ENCODE measurements around the gene PKIG.
A peak's percentile ranks its signal among the peaks of the same experiment; 100 is the strongest.
"Not testable (repeated sequence)": the region's sequence is repeated elsewhere in the genome, so short reads cannot be mapped to it uniquely, and the experiment has no call there.

Gene PKIG

DNA sequence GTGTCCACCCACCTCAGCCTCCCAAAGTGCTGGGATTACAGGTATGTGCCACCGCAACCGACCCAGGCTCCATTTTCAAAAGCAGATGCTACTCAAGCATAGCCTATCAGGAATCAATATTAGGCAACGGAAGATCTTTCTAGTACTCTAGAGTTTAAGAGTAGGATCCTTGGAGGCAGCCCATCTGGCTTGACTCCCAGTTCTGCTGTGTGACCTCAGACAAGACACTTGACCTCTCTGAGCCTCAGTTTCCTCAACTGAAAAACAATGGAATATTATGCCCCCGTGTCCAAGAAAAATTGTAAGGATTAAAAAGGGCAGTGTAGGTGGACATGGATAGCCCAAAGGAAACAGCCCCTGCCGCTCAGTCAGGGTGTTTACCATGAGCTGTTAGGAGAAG, 54.7 kb downstream of the PKIG start:
- no peak overlapping the region for H3K4me3 ChIP-seq (ENCODE audit: low read depth, low read length)

DNA sequence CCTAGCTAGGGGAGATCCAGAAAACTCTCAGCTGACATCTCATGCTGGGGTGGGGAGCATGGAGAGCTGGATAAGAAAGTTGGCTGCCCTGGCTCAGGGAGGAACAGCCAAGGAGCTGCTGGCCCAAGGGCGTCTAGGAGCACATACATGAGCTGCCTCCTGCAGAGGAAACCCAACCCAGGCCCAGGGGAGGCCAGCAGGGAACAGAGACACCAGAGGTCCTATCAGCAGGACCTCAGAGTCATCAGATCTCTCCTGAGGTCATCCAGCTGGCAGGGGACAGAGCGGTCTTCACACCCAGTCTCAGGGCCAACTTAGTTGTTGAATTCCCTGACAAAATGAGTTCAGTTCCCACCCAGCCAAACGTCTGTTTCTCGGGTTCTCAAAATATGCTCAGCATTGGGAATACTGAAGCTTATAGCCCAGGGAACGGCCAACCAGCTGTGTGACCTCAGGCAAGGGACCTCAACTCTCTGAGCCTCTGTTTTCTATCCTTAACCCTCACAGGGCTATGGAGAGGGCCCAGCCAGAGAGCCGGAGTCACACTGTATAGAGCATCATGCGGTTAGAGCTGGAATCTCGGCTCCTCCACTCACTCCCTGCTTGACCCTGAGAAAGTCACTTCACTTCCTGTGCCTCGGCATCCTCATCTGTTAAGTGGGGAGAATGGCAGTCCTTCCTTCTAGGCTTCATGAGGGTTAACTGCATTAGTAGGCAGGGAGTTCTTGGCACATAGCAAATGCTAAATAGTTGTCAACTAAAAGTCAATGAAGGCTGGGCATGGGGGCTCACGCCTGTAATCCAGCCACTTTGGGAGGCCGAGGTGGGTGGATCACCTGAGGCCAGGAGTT, 55.4 kb downstream of the PKIG start:
- H3K4me3 ChIP-seq (ENCODE audit: low read depth, low read length) = no peak overlapping the region

DNA sequence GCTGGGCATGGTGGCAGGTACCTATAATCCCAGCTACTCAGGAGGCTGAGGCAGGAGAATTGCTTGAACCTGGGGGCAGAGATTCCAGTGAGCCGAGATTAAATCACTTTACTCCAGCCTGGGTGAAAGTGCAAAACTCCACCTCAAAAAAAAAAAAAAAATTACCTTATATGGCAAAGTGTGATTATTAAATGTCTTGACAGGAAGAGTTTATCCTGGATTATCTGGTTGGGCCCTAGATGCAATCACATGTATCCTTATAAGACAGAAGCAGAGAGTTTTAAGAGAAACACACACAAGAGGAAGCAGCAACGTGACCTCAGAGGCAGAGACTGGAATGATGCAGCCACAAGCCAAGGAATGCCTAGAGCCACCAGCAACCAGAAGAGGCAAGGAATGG, 58.1 kb downstream of the PKIG start:
- H3K4me3 ChIP-seq (ENCODE audit: low read depth, low read length) = no peak overlapping the region

DNA sequence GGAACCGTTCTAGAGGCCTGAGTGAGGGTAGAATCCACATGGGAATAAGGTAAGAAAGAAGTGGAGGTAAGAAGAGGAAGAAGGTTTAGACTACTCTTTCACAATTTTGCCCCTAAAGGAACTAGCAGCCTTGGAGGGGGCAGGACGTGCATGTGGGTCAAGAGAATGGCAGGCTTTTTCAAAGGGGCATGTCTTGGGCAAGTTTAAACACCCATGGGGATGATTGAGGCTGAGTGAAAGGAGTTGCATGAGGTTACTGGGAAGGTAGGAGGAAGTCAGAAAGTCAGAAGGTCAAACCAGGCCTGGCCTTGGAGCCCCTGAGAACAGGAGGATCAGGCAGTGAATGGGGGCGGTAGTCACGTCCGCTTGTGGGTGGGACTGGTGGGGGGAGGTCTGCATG, 58.9 kb downstream of the PKIG start:
- H3K4me3 ChIP-seq (ENCODE audit: low read depth, low read length) = no peak overlapping the region

DNA sequence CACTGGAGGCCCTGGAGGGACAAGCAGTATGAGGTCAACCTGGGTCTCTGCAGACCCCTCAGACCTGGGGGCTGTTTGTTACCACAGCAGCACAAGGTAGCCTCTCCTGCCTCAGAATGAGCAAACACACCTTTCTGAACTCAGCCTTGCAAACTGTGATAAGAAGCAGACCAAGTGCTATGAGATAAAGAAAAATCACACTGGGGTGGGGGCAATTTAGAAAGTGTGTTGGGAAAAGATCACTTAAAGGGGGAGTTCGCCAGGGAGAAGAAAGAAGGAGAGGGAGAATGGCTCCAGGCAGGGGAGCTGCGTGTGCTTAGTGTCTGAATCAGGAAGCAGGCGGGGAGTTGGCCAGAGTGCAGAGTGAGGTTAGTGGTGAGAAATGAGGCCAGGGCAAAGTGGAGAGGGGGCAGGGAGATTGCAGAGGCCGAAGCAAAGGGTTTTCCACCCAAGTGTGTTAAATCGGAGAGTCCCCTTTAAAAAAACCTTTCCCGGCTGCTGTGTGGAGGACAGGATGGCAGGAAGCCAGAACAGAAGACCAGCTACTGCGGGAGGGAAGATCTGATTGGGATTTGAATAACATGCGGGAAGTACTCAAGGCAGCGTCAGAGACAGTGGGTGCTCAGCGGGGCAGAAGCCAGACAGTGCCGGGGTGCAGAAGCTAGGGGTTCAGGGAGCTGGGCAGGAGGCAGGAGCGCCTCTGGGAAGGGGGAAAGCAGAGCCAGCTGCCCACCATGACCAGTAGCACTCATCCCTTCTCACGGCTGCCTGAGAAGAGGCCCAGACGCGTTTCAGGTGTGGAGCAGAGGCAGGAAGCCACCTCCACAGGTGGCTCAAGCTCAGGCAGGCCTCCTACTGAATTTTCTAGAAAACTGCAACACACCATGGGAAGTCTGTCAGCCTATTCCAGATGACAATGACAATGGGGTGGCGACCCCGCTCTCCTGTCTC, 60.1 kb downstream of the PKIG start:
- H3K4me3 ChIP-seq (ENCODE audit: low read depth, low read length) = no peak overlapping the region

DNA sequence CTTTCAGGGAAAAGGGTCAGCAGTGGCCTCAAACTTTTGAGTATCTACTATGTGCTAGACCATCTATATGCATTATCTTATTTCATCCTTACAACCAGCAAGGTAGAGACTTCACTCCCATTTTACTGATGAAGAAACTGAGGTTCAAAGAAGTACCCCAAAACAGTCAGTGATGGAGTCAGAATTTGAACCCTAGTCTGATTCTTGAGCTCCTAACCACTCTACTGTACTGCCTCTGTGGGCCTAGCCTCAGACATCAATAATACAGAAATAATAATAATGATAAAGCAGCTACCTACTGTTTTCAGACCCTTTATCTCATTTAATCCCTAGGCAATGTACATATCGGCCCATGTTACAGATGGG, 60.8 kb downstream of the PKIG start:
- no peak overlapping the region for H3K4me3 ChIP-seq (ENCODE audit: low read depth, low read length)

DNA sequence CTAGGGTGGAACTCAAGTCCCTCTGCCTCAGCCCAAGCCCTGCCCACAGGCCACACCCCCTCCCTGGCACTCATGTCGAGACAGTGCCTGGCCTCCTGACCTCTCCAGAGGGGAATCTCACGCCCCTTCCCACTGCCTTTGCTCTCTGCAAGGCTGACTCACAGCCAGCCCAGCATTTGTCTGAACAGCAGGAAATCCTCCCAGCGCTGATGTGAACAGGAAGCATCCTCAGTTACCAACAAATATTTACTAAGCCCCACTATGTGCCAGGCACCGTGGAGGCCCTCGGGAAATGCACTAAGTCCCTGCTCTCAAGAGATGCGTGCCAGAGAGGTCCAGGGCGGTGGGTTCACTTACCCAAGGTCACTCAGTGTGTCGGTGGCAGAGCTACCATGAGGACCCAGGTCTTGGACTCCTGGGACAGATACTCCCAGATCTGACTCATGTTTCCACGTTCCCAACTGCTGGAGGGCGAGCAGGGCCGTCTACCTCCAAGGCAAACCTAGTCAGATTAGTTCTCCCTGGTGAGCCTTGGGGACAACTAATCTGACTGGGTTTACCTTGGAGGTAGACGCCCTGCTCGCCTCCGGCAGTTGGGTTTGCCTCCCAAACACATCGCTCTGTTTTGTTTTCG, 61.3 kb downstream of the PKIG start:
- no peak overlapping the region for H3K4me3 ChIP-seq (ENCODE audit: low read depth, low read length)

DNA sequence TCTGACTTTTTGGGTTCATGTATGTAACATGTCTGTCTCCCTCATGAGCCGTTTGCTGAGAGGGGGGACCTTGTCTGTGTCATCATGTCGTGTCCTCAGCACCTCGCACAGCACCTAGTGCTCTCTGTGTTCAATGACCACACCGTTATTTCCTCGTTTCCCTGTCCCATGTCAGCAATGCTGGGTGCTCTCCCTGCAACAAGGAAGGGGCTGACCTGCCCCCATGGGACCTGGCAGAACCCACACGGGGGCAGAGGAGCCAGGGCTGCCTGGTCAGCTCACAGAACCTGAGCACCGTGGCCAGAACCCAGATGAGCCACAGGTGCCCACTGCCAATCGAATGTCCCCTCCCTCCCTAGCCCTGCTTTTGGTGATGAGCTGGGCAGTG, 61.8 kb downstream of the PKIG start:
- no peak overlapping the region for H3K4me3 ChIP-seq (ENCODE audit: low read depth, low read length)

DNA sequence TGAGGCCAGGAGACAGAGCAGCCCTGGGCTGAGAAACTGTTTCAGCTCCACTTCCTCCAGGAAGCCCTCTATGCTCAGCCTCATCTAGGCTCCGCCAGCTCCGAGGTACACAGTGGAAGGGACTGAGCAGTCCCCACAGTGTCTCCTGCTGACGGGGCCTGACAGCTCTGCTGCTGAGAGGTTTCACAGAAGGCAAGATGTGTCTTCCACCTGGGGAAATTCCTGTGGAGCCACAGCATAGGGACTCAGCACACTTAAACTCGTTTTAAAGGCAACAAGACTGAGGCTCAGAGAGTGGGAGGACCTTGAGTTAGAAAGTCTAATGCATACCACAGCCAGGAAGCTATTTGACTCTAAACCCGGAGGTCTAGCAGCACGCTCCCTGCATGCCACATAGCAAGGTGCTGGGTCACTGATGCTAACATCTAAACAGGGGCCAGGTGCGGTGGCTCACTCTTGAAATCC, 62.3 kb downstream of the PKIG start:
- no peak overlapping the region for H3K4me3 ChIP-seq (ENCODE audit: low read depth, low read length)

DNA sequence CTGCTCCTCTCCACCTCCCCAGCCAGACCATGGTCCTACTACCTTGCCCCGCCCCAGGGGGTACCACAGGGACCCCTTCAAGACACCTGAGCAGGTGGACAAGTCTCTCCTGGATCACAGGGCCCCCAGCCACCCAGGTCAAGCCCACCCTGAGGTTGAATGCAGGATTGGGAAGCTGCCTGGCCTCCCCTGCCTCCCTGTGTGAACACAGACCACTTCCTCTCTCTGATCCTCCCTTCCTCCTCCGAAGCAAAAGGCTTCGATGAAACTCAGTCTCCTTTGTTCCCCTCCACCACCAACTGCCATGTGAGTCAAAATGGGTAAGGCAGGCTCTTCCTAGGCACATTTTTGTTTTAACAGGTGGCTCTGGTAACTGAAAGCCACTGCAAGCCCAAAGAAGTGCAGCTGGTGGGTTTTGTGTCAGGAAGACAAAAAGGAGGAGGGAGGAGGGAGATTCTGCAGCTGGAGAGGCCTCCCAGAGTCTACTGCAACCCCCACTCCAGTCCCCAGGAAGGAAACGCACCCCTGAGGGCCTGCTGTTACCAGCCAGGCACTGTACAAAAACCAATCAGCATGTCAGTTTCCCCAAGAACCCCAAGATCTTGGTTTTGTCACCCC, 63.8 kb downstream of the PKIG start:
- H3K4me3 ChIP-seq (ENCODE audit: low read depth, low read length) = no peak overlapping the region

DNA sequence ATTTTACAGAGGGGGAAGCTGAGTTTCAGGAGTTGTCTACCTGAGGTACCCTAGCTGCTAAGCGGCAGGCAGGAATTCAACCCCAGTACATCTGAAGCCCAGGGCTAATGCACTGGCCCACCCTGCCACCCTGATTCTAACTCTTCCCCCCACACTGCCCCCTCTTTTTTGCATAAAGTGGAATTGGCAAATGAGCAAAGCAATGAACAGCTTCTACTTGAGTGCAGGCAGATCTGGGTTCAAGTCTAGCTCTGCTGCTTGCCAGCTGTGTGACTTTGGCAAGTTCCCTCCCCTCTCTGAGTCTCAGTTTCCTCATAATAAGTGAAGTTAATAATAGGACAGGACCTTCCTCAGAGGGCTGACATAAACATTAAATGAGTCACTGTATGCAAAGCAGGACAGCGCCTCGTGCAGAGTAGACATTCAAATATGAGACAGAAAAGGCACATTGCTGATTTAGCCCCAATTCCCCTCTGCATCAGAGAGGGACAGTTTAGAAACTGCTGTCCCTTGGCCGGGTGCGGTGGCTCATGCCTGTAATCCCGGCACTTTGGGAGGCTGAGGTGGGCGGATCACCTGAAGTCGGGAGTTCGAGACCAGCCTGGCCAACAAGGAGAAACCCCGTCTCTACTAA, 64.4 kb downstream of the PKIG start:
- H3K4me3 ChIP-seq (ENCODE audit: low read depth, low read length) = no peak overlapping the region

DNA sequence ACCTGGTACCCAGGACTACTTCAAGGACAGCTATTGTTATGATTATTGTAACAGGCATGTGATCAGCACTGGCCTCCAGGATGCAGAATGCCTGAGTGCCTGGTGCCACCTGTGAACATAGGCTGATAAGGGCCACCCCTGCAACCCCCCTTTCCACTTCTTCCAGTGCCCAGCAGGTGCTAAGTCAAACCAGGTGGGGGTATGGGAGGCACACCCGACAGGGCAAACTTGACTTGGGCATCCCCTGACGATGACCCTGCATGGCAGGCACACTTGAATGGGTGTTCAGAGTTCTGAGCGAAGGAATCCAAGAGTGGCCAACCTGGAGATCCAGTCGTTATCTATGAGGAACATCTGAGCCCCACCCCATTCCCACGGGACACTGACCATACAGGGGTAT, 65.7 kb downstream of the PKIG start:
- H3K4me3 ChIP-seq (ENCODE audit: low read depth, low read length) = no peak overlapping the region

DNA sequence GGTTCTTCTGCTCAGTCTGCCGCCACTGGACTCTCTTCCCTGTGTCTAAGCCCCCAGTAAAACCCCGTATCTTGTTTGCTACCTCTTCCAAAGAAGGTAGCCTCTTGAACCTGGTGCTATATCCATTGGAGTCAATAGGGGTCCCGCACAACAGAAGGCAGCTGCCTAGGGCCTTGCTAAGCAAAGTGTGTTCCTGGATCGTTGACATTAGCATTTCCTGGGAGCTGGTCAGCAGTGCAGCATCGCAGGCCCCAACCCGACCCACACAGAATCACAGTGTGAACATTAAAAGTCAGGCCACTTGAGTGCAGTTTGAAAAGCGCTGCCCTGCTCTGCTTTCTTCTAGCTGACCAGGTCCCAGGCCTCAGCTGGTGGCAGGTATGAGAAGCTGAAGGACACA, 66.2 kb downstream of the PKIG start:
- no peak overlapping the region for H3K4me3 ChIP-seq (ENCODE audit: low read depth, low read length)

DNA sequence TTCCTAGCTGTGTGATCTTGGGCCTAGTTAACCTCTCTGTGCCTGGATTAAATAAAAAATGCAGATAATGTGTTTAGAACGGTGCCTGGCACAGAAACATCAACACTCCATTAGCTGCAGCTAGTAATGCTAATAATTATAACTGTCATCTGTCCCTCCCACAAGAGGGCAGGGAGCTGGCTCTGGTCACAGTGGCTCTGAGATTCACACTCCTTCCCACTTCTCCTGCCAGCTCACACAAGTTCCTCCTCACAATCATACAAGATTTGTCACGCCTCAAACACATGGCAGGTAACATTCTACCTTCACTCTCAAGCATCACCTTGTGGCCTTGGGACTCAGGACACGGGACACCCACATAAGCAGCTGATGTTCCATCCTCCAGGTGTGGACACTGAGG, 66.7 kb downstream of the PKIG start:
- no peak overlapping the region for H3K4me3 ChIP-seq (ENCODE audit: low read depth, low read length)

DNA sequence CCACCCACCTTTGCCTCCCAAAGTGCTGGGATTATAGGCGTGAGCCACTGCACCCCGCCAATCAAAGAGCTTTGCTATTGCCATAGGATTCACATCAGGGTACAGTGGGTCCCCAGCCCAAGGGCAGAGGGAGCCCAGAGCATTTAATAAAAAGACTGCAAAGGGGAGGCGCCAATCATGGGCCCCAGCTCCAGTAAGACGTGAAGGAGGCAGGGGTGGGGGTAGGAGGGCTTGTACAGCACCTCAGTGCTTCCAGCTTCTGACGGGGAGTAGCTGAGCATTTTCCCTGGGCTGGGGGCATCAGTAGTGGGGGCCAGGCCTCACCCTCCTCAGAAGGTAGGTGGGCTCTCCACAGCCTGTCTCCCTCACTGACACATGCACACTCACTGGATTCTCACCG, 67.6 kb downstream of the PKIG start:
- H3K4me3 ChIP-seq (ENCODE audit: low read depth, low read length) = no peak overlapping the region

DNA sequence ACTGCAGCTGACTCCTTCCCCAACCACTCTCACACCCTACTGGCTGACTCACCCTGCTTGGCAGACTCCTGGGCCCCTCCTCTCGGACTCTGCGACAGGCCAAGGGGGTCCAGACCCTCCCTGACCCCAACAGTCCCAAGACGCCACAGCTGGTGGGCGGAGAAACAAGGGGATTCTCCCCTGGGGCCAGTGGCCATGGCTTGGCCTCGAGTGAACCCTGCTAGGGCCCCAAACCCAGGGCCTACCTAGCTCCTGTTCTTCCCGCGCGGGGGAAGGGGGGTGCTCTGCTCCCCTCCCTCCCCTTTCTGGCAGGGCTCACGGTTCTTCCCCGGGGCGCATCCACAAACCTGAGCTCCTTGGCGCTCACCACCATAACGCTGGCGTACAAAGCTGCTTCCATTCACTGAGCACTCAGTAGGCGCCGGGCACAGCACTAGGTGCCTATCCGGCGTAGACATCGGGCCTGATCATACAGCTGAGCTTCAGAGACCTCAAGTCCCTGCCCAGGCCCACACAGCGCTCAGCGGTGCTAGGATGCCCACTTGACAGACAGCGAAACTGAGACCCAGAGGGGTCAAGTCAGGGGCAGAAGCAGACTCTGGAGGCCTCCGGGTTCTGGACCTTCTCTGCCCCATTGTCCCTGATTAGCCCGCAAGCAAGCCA, 68.5 kb downstream of the PKIG start:
- peak overlapping the region; percentile 70 for H3K4me3 ChIP-seq (ENCODE audit: low read depth, low read length)

DNA sequence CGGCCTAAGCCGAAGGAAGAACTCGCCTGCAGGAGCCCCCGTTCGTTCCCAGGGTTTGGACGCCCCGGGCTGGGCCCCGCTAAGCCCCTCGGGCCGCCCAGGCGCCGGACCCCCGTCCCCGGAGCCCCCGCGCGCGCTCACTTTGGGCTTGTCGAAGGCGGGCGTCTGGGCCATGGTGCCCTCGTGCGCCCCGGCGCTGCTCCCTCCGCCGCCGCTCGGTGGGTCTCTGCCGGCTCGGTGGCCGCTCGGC, 69.0 kb downstream of the PKIG start:
- peak overlapping the region; percentile 70 for H3K4me3 ChIP-seq (ENCODE audit: low read depth, low read length)

DNA sequence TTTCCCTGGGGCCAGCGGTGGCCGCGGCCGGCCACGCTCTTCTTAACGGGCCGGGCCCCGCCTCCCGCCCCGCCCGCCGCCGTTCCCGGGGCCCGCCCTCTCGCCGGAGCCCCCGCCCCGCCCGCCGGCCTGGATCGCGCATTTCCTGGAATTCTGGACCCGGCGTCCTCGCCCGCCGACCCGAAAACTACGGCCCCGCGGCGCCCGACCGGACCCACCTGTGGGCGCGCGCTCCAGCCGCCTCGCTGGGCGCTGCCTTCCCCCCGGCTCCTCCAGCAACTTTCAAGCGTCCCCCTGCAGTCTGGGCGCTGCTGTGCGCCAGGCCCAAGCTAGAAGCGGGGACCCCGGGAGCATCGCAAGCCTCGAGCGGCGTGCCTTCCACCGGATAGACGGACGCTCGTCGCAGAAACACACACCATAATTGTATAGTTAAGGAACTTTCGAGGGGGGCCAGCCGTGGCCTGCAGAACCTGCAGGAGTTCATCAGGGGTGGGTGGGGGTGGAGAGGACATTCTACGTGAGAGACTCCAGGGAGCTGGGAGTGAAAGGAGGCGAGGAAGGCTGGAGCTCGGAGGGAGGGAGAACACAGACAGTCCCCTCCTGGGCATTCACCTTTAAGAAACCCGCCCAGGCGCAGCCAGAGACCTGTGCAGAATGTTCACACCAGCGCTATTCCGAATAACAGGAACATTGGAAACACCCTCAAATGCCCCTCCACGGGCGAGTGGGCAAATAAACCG, 69.5 kb downstream of the PKIG start, which contains the start of gene ADA:
Gene ADA, minus strand, starts transcription at position 16 of the 740 bp plus-strand sequence. CDS start 92 bp downstream, outside the sequence.
- peak within 1 kb of the TSS; percentile 70 for H3K4me3 ChIP-seq (ENCODE audit: low read depth, low read length)

DNA sequence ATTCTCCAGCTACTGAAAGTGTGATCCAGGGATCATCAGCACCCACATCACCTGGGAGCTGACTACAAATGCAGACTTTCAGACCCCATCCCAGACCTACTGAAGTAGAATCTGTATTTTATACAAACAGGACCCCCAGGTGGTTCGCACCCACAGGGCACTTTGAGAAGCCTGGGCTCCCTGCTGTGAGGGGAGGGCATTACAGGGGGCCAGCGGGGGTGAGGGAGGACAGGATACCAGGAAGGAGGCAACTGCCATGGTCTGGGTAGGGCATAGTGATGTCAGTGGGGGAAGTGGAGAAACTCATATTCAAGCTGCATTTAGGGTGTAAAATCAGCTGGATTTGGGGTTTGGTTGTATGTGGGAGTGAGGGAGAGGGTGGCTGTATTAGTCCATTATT, 71.2 kb downstream of the PKIG start:
- H3K4me3 ChIP-seq (ENCODE audit: low read depth, low read length) = no peak overlapping the region

DNA sequence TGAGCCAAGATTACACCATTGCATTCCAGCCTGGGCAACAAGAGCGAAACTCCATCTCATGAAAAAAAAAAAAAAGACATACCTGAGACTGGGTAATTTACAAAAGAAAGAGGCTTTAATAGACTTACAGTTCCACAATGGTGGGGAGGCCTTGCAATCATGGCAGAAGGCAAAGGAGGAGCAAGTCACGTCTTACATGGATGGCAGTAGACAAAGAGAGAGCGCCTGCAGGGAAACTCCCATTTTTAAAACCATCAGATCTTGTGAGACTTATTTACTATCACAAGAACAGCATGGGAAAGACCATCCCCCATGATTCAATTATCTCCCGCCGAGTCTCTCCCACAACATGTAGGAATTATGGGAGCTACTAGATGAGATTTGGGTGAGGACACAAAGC, 71.8 kb downstream of the PKIG start:
- not testable (repeated sequence) for H3K4me3 ChIP-seq (ENCODE audit: low read depth, low read length)

Measured in iPS-11a (cell line).